Erythroblast (primary cell): Measurements from ENCODE around the gene SEPHS1.

Experiments
- GATA1 ChIP-seq: IDR thresholded peaks from 2 replicates; pipeline ENCODE4 v1.6.1; 2011; ENCODE audit warnings: low read depth, mild to moderate bottlenecking, control low read depth, low read length, moderate library complexity
- POLR2A ChIP-seq: IDR thresholded peaks from 2 replicates; pipeline ENCODE4 v1.6.1; 2011; ENCODE audit warnings: mild to moderate bottlenecking, low read length

GRCh38 chr10:13365831-13366230, 17.7 kb upstream of the SEPHS1 start:
- TF ChIP-seq POLR2A (no peak), GATA1 (no peak)
